GM23338 (cell line): ENCODE data around the gene MARCHF10. TPM values are rescaled to one million over a fixed set of nuclear protein-coding genes. Genes with fewer than 3 reads are reported as not detected.

Experiments used
- ATAC-seq: fragments of 200-7000 bp; cut with Tn5 transposase; 3 replicates; pipeline ENCODE4 v1.9.1; 2020
- DNase-seq: peaks from one replicate; pipeline ENCODE4 v3.0.0-alpha.2; 2015; ENCODE audit warnings: low spot score
- H2AFZ ChIP-seq: fragments of 200-600 bp; sonication (generic); 2 replicates; pipeline ENCODE4 v1.8.0; 2016; ENCODE audit warnings: antibody characterized with exemption, mild to moderate bottlenecking, moderate library complexity
- H3F3A ChIP-seq: fragments of 200-600 bp; sonication (generic); replicated peaks from 2 replicates; pipeline ENCODE4 v1.8.0; 2017; ENCODE audit warnings: antibody characterized with exemption, mixed run types, low read depth
- H3K27ac ChIP-seq: fragments of 200-600 bp; sonication (generic); 2 replicates; pipeline ENCODE4 v1.6.1; 2016; ENCODE audit warnings: low read depth
- H3K27me3 ChIP-seq: fragments of 200-600 bp; sonication (generic); 2 replicates; pipeline ENCODE4 v1.8.0; 2016; ENCODE audit warnings: mild to moderate bottlenecking, mixed run types, moderate library complexity; ENCODE audit not compliant: insufficient read depth
- H3K36me3 ChIP-seq: fragments of 200-600 bp; sonication (generic); 2 replicates; pipeline ENCODE4 v1.8.0; 2016; ENCODE audit warnings: mild to moderate bottlenecking; ENCODE audit not compliant: insufficient read depth
- H3K4me1 ChIP-seq: fragments of 200-600 bp; sonication (generic); 2 replicates; pipeline ENCODE4 v1.8.0; 2016; ENCODE audit warnings: mild to moderate bottlenecking, moderate library complexity; ENCODE audit not compliant: insufficient read depth
- H3K4me2 ChIP-seq: fragments of 200-600 bp; sonication (generic); 2 replicates; pipeline ENCODE4 v1.7.1; 2017; ENCODE audit warnings: mixed run types
- H3K4me3 ChIP-seq: fragments of 200-600 bp; sonication (generic); 2 replicates; pipeline ENCODE4 v1.6.1; 2016; ENCODE audit warnings: mixed run types
- H3K79me2 ChIP-seq: fragments of 200-600 bp; sonication (generic); replicated peaks from 2 replicates; pipeline ENCODE4 v1.8.0; 2017; ENCODE audit warnings: mild to moderate bottlenecking; ENCODE audit not compliant: insufficient read depth
- H3K9me2 ChIP-seq: fragments of 200-600 bp; sonication (generic); 2 replicates; pipeline ENCODE4 v1.8.0; 2017; ENCODE audit not compliant: insufficient read depth
- H4K20me1 ChIP-seq: fragments of 200-600 bp; sonication (generic); replicated peaks from 2 replicates; pipeline ENCODE4 v1.8.0; 2017; ENCODE audit warnings: mild to moderate bottlenecking; ENCODE audit not compliant: insufficient read depth
- H3K27ac Mint-ChIP-seq: 2 replicates; pipeline ENCODE4 v1.8.0; 2020; ENCODE audit warnings: inconsistent platforms, mild to moderate bottlenecking, moderate library complexity, mixed read lengths
- H3K27me3 Mint-ChIP-seq: 3 replicates; pipeline ENCODE4 v1.8.0; 2022; ENCODE audit warnings: low read depth, mild to moderate bottlenecking, moderate library complexity, mixed read lengths, inconsistent platforms; ENCODE audit not compliant: insufficient read depth, poor library complexity
- H3K36me3 Mint-ChIP-seq: 3 replicates; pipeline ENCODE4 v1.8.0; 2021; ENCODE audit warnings: low read depth, mild to moderate bottlenecking, inconsistent platforms, moderate library complexity, mixed read lengths
- H3K4me1 Mint-ChIP-seq: 3 replicates; pipeline ENCODE4 v1.8.0; 2020; ENCODE audit warnings: mild to moderate bottlenecking, inconsistent platforms, mixed read lengths
- H3K4me3 Mint-ChIP-seq: 3 replicates; pipeline ENCODE4 v1.8.0; 2021; ENCODE audit warnings: moderate library complexity, mild to moderate bottlenecking, inconsistent platforms, mixed read lengths
- H3K9me3 Mint-ChIP-seq: 3 replicates; pipeline ENCODE4 v1.8.0; 2020; ENCODE audit warnings: moderate library complexity, mild to moderate bottlenecking, inconsistent platforms, mixed read lengths
- EZH2phosphoT487 ChIP-seq: fragments of 200-600 bp; sonication (generic); IDR thresholded peaks from one replicate; pipeline ENCODE4 v1.8.1; 2018; ENCODE audit warnings: antibody characterized with exemption; ENCODE audit not compliant: unreplicated experiment
- JUNB ChIP-seq: IDR thresholded peaks from one replicate; pipeline ENCODE4 v1.6.1; 2016; ENCODE audit warnings: antibody characterized with exemption; ENCODE audit not compliant: unreplicated experiment
- NANOG ChIP-seq: IDR thresholded peaks from 2 replicates; pipeline ENCODE4 v1.6.1; 2016; ENCODE audit warnings: antibody characterized with exemption, borderline replicate concordance
- STAT1 ChIP-seq: IDR thresholded peaks from one replicate; pipeline ENCODE4 v1.6.1; 2016; ENCODE audit warnings: antibody characterized with exemption; ENCODE audit not compliant: unreplicated experiment
- ZNF114 ChIP-seq: fragments of 250-450 bp; sonication (Bioruptor Pico); IDR thresholded peaks from 2 replicates; pipeline ENCODE4 v1.5.0; 2020; ENCODE audit warnings: mild to moderate bottlenecking, moderate library complexity
- ZNF331 ChIP-seq: fragments of 250-450 bp; sonication (Bioruptor Pico); IDR thresholded peaks from 2 replicates; pipeline ENCODE4 v1.5.0; 2020; ENCODE audit warnings: low read depth, mild to moderate bottlenecking, moderate library complexity
- polyA plus RNA-seq: library from polyadenylated mRNA; unstranded; fragments of >200 nt; fragmentation: Nextera tagmentation; extraction: Ambion mirVana; gene quantifications from 2 replicates; pipeline ENCODE4 v1.2.1, GENCODE V29; 2016
- total RNA-seq: library from RNA; depleted of rRNA; stranded (reverse); fragments of >200 nt; shearing (Covaris generic); gene quantifications from 2 replicates; pipeline ENCODE4 v1.2.3, GENCODE V29; 2014
- TF ChIP-seq, protein P1 (sequence below): fragments of 250-450 bp; sonication (Bioruptor Pico); IDR thresholded peaks from 2 replicates; pipeline ENCODE4 v1.5.0; 2020; ENCODE audit warnings: mild to moderate bottlenecking, moderate library complexity
- TF ChIP-seq, protein P2 (sequence below): IDR thresholded peaks from 2 replicates; pipeline ENCODE4 v1.6.1; 2016; ENCODE audit warnings: antibody characterized with exemption
- TF ChIP-seq, protein P3 (sequence below), 2 experiments: fragments of 200-600 bp in 1 of 2; sonication (generic) in 1 of 2; conservative IDR thresholded peaks; 2 replicates each; pipeline versions ENCODE4 v1.5.1 to v1.6.1; 2016 to 2017; ENCODE audit warnings: antibody characterized with exemption in 2 of 2, low read depth in 2 of 2, mild to moderate bottlenecking in 2 of 2, moderate library complexity in 1 of 2

MARCHF10 gene
- total and polyA plus RNA-seq, 2 experiments from 2014 or later: 0.50 TPM; not detected in 1

DNA sequence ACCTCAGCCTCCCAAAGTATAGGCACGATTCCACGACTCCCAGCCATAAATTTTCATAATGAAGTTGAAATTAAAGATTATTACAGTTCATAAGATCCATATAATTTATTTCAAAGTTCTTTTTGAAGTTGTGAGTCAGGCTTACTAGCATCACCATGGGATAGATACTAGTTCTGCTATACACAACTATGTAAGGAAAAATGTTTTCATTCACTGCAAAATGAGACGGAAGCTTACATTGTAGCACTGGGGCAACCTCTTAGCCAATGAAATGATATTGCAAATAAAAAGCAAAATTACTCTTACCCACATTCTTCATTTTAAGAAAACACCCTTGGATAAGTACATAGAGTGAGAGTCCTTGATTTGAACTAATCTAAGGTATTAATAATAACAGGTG, 18.8 kb upstream of the MARCHF10 start:
- Mint-ChIP-seq H3K4me3 (no peak overlapping the region), H3K27me3 (peaks cover 2% of the 10 kb centered on the region), H3K4me1 (peaks cover 16% of the 10 kb centered on the region; the same call in 2 of the 3 replicates), H3K27ac (no peak overlapping the region), H3K9me3 (no peaks in the 10 kb centered on the region), H3K36me3 (no peaks in the 10 kb centered on the region)
- DNase-seq (no peak), ATAC-seq (no peak)
- H3K4me3 ChIP-seq: no peak overlapping the region
- no peaks in the 10 kb centered on the region for H3F3A ChIP-seq
- H3K36me3 ChIP-seq: no peaks in the 10 kb centered on the region
- TF ChIP-seq ZNF114 (CRISPR knock-in tag) (no peak), ZNF331 (CRISPR knock-in tag) (no peak), EZH2phosphoT487 (no peak), STAT1 (no peak), JUNB (no peak), NANOG (no peak)
- TF ChIP-seq, protein P1, sequence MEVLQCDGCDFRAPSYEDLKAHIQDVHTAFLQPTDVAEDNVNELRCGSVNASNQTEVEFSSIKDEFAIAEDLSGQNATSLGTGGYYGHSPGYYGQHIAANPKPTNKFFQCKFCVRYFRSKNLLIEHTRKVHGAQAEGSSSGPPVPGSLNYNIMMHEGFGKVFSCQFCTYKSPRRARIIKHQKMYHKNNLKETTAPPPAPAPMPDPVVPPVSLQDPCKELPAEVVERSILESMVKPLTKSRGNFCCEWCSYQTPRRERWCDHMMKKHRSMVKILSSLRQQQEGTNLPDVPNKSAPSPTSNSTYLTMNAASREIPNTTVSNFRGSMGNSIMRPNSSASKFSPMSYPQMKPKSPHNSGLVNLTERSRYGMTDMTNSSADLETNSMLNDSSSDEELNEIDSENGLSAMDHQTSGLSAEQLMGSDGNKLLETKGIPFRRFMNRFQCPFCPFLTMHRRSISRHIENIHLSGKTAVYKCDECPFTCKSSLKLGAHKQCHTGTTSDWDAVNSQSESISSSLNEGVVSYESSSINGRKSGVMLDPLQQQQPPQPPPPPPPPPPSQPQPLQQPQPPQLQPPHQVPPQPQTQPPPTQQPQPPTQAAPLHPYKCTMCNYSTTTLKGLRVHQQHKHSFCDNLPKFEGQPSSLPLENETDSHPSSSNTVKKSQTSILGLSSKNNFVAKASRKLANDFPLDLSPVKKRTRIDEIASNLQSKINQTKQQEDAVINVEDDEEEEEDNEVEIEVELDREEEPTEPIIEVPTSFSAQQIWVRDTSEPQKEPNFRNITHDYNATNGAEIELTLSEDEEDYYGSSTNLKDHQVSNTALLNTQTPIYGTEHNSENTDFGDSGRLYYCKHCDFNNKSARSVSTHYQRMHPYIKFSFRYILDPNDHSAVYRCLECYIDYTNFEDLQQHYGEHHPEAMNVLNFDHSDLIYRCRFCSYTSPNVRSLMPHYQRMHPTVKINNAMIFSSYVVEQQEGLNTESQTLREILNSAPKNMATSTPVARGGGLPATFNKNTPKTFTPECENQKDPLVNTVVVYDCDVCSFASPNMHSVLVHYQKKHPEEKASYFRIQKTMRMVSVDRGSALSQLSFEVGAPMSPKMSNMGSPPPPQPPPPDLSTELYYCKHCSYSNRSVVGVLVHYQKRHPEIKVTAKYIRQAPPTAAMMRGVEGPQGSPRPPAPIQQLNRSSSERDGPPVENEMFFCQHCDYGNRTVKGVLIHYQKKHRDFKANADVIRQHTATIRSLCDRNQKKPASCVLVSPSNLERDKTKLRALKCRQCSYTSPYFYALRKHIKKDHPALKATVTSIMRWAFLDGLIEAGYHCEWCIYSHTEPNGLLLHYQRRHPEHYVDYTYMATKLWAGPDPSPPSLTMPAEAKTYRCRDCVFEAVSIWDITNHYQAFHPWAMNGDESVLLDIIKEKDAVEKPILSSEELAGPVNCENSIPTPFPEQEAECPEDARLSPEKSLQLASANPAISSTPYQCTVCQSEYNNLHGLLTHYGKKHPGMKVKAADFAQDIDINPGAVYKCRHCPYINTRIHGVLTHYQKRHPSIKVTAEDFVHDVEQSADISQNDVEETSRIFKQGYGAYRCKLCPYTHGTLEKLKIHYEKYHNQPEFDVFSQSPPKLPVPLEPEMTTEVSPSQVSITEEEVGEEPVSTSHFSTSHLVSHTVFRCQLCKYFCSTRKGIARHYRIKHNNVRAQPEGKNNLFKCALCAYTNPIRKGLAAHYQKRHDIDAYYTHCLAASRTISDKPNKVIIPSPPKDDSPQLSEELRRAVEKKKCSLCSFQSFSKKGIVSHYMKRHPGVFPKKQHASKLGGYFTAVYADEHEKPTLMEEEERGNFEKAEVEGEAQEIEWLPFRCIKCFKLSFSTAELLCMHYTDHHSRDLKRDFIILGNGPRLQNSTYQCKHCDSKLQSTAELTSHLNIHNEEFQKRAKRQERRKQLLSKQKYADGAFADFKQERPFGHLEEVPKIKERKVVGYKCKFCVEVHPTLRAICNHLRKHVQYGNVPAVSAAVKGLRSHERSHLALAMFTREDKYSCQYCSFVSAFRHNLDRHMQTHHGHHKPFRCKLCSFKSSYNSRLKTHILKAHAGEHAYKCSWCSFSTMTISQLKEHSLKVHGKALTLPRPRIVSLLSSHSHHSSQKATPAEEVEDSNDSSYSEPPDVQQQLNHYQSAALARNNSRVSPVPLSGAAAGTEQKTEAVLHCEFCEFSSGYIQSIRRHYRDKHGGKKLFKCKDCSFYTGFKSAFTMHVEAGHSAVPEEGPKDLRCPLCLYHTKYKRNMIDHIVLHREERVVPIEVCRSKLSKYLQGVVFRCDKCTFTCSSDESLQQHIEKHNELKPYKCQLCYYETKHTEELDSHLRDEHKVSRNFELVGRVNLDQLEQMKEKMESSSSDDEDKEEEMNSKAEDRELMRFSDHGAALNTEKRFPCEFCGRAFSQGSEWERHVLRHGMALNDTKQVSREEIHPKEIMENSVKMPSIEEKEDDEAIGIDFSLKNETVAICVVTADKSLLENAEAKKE: no peak
- TF ChIP-seq, protein P2, sequence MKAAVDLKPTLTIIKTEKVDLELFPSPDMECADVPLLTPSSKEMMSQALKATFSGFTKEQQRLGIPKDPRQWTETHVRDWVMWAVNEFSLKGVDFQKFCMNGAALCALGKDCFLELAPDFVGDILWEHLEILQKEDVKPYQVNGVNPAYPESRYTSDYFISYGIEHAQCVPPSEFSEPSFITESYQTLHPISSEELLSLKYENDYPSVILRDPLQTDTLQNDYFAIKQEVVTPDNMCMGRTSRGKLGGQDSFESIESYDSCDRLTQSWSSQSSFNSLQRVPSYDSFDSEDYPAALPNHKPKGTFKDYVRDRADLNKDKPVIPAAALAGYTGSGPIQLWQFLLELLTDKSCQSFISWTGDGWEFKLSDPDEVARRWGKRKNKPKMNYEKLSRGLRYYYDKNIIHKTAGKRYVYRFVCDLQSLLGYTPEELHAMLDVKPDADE: no peak
- TF ChIP-seq, protein P3, sequence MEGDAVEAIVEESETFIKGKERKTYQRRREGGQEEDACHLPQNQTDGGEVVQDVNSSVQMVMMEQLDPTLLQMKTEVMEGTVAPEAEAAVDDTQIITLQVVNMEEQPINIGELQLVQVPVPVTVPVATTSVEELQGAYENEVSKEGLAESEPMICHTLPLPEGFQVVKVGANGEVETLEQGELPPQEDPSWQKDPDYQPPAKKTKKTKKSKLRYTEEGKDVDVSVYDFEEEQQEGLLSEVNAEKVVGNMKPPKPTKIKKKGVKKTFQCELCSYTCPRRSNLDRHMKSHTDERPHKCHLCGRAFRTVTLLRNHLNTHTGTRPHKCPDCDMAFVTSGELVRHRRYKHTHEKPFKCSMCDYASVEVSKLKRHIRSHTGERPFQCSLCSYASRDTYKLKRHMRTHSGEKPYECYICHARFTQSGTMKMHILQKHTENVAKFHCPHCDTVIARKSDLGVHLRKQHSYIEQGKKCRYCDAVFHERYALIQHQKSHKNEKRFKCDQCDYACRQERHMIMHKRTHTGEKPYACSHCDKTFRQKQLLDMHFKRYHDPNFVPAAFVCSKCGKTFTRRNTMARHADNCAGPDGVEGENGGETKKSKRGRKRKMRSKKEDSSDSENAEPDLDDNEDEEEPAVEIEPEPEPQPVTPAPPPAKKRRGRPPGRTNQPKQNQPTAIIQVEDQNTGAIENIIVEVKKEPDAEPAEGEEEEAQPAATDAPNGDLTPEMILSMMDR (conservative IDR thresholded peaks at IDR 0.05; ENCODE audit: low read depth in 2 of 2): no peak
- H2AFZ ChIP-seq: no peak overlapping the region
- H3K79me2 ChIP-seq: no peaks in the 10 kb centered on the region
- no peaks in the 10 kb centered on the region for H4K20me1 ChIP-seq
- H3K9me2 ChIP-seq: no peaks in the 10 kb centered on the region
- no peaks in the 10 kb centered on the region for H3K27me3 ChIP-seq
- no peak overlapping the region for H3K27ac ChIP-seq
- peaks cover 6% of the 10 kb centered on the region; the same call in 1 of the 2 replicates for H3K4me1 ChIP-seq
- no peak overlapping the region for H3K4me2 ChIP-seq
